Mucosa of rectum (tissue), 2 donors: ENCODE measurements around the gene UBE2H.
"Not testable (repeated sequence)": the region's sequence is repeated elsewhere in the genome, so short reads cannot be mapped to it uniquely, and the experiment has no call there.

ENCODE experiments used
- H3K27ac ChIP-seq, 2 donors: one replicate each; pipeline ENCODE4 v1.7.0; 2013; ENCODE audit warnings: inconsistent platforms in 2 of 2, low read depth in 2 of 2, low read length in 2 of 2
- H3K27me3 ChIP-seq, 2 donors: one replicate each; pipeline ENCODE4 v1.7.0; 2013; ENCODE audit warnings: low read length in 2 of 2; ENCODE audit not compliant: control insufficient read depth in 2 of 2, insufficient read depth in 2 of 2
- H3K36me3 ChIP-seq, 2 donors: one replicate each; pipeline ENCODE4 v1.7.0; 2013; ENCODE audit warnings: low read length in 2 of 2; ENCODE audit not compliant: control insufficient read depth in 2 of 2, insufficient read depth in 2 of 2
- H3K4me1 ChIP-seq, 2 donors: one replicate each; pipeline ENCODE4 v1.7.0; 2013; ENCODE audit warnings: low read length in 2 of 2, mild to moderate bottlenecking in 1 of 2; ENCODE audit not compliant: control insufficient read depth in 2 of 2, insufficient read depth in 2 of 2
- H3K4me3 ChIP-seq, 2 donors: one replicate each; pipeline ENCODE4 v1.7.0; 2013; ENCODE audit warnings: low read length in 2 of 2
- H3K9ac ChIP-seq, 2 donors: one replicate each; pipeline ENCODE4 v1.7.0; 2013; ENCODE audit warnings: low read length in 2 of 2, low read depth in 1 of 2, mild to moderate bottlenecking in 1 of 2
- H3K9me3 ChIP-seq, 2 donors: one replicate each; pipeline ENCODE4 v1.7.0; 2013; ENCODE audit warnings: low read length in 2 of 2; ENCODE audit not compliant: control insufficient read depth in 2 of 2
- donor health status: healthy.
- donor health status: Normal muscosa, but diverticular disease.

UBE2H gene

GRCh38 chr7:129835569-129835968 is 117.2 kb downstream of the UBE2H start:
- H3K9me3 ChIP-seq = no peaks in the 10 kb centered on the region
- H3K4me3 ChIP-seq = no peak overlapping the region
- no peaks in the 10 kb centered on the region for H3K27me3 ChIP-seq
- peaks cover under 1 to 2% of the 10 kb centered on the region in 2 donors for H3K4me1 ChIP-seq
- H3K36me3 ChIP-seq = peaks cover 10 to 21% of the 10 kb centered on the region in 2 donors
- no peak overlapping the region for H3K9ac ChIP-seq
- no peak overlapping the region for H3K27ac ChIP-seq

GRCh38 chr7:129833353-129833752 is 119.4 kb downstream of the UBE2H start:
- not testable (repeated sequence) for H3K27ac ChIP-seq, H3K4me3 ChIP-seq, H3K9ac ChIP-seq, H3K27me3 ChIP-seq, H3K9me3 ChIP-seq
- peaks cover 10 to 15% of the 10 kb centered on the region in 2 donors for H3K36me3 ChIP-seq
- peaks cover 6 to 12% of the 10 kb centered on the region in 2 donors for H3K4me1 ChIP-seq

DNA sequence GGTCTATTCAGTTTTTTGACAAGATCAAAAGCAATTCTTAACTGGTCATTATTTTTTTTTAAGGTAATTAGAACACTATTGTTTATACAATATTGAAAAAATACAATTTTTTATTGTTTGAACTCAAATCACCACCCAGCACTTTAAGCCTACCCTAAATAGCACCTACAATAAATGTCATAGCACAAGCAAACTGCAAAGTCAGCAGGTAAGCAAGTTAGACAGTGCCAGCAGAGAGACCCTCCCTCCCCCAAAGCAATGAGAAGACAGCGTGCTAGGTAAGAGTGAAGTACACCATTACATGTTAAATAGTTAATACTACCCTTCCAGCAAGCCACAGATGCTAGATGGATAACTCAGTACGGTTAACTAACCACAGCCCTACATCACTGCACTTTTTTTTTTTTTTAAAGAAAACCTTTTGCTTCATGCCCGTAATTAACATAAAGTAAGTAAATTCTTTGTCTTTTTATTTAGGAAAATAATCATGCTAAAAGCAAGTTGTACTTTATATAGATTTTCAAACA is 120.0 kb downstream of the UBE2H start:
- peaks cover 10 to 15% of the 10 kb centered on the region in 2 donors for H3K36me3 ChIP-seq
- no peak overlapping the region for H3K9ac ChIP-seq
- no peaks in the 10 kb centered on the region for H3K9me3 ChIP-seq
- no peak overlapping the region for H3K4me3 ChIP-seq
- H3K27ac ChIP-seq = no peak overlapping the region
- peaks cover 6 to 12% of the 10 kb centered on the region in 2 donors for H3K4me1 ChIP-seq
- no peaks in the 10 kb centered on the region for H3K27me3 ChIP-seq

GRCh38 chr7:129832282-129832681 is 120.5 kb downstream of the UBE2H start:
- peaks cover 10 to 14% of the 10 kb centered on the region in 2 donors for H3K36me3 ChIP-seq
- peaks cover 6 to 12% of the 10 kb centered on the region in 2 donors for H3K4me1 ChIP-seq
- no peak overlapping the region for H3K4me3 ChIP-seq
- no peak overlapping the region for H3K27ac ChIP-seq
- no peaks in the 10 kb centered on the region for H3K9me3 ChIP-seq
- H3K9ac ChIP-seq = no peak overlapping the region
- H3K27me3 ChIP-seq = no peaks in the 10 kb centered on the region

- Histone ChIP-seq H3K9me3 (no peaks in the 10 kb centered on the region), H3K27ac (no peak overlapping the region), H3K9ac (no peak overlapping the region), H3K4me1 (peaks cover 6 to 12% of the 10 kb centered on the region in 2 donors), H3K4me3 (no peak overlapping the region), H3K36me3 (peaks cover 5 to 10% of the 10 kb centered on the region in 2 donors), H3K27me3 (no peaks in the 10 kb centered on the region)
Measured at GRCh38 chr7:129831424-129832058, 121.2 kb downstream of the UBE2H start.

GRCh38 chr7:129830949-129831348 is 121.8 kb downstream of the UBE2H start:
- H3K4me1 ChIP-seq = peaks cover 6 to 12% of the 10 kb centered on the region in 2 donors
- no peak overlapping the region for H3K9ac ChIP-seq
- no peak overlapping the region for H3K27ac ChIP-seq
- H3K4me3 ChIP-seq = no peak overlapping the region
- no peaks in the 10 kb centered on the region for H3K27me3 ChIP-seq
- no peaks in the 10 kb centered on the region for H3K9me3 ChIP-seq
- peaks cover 5 to 8% of the 10 kb centered on the region in 2 donors for H3K36me3 ChIP-seq

- no peaks in the 10 kb centered on the region for H3K9me3 ChIP-seq
- H3K27me3 ChIP-seq = no peaks in the 10 kb centered on the region
- peak overlapping the region; percentile 55 to 67 for H3K4me3 ChIP-seq
- H3K27ac ChIP-seq = no peak overlapping the region
- peaks cover 4 to 5% of the 10 kb centered on the region in 2 donors for H3K36me3 ChIP-seq
- peak overlapping the region; percentile 60 to 75 for H3K9ac ChIP-seq
- H3K4me1 ChIP-seq = peaks cover 9 to 12% of the 10 kb centered on the region in 2 donors
Measured at GRCh38 chr7:129829737-129830631, 122.8 kb downstream of the UBE2H start.

- H3K27me3 ChIP-seq = no peaks in the 10 kb centered on the region
- H3K4me1 ChIP-seq = peaks cover 9 to 12% of the 10 kb centered on the region in 2 donors
- H3K36me3 ChIP-seq = peaks cover 2 to 3% of the 10 kb centered on the region in 2 donors
- H3K9ac ChIP-seq = no peak overlapping the region
- no peak overlapping the region for H3K27ac ChIP-seq
- no peaks in the 10 kb centered on the region for H3K9me3 ChIP-seq
- H3K4me3 ChIP-seq = no peak overlapping the region
Measured at GRCh38 chr7:129828989-129829736, 123.6 kb downstream of the UBE2H start.

DNA sequence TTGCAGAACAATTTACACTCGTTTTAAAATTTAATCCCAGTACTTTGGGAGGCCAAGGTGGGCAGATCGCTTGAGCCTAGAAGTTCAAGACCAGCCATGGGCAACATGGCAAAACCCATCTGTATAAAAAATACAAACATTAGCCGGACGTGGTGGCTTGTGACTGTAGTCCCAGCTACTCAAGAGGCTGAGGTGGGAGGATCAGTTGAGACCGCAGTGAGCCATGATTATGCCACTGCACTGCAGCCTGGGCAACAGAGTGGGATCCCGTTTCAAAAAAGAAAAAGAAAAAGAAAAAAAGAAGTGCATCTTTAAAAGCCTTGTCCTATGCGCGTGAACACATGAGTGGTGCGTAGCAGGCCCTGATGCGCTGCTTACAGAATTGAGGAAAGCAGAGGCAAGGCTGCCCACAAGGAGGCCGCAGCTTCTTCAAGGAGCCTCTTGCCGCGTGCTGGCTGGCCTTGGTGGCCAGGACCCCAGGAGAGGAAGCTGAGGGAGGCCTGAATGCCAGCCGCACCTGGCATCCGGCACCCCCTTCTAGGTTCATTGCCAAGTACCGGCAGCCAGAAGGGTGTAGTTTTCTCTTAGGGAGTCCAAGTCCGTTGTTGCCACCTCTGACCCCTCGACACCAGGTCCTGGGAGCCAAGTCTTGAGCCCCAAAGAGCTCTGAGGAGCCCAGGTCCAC is 124.5 kb downstream of the UBE2H start:
- no peaks in the 10 kb centered on the region for H3K27me3 ChIP-seq
- no peak overlapping the region for H3K4me3 ChIP-seq
- H3K4me1 ChIP-seq = peaks cover 9 to 12% of the 10 kb centered on the region in 2 donors
- H3K27ac ChIP-seq = no peak overlapping the region
- no peaks in the 10 kb centered on the region for H3K9me3 ChIP-seq
- peaks cover 0 to 2% of the 10 kb centered on the region in 2 donors for H3K36me3 ChIP-seq
- no peak overlapping the region for H3K9ac ChIP-seq
